Measurements from ENCODE around the gene SLC17A7. TPM values are rescaled to one million over a fixed set of nuclear protein-coding genes. Genes with fewer than 3 reads are reported as not detected.

The SLC17A7 gene
- total RNA-seq, 1 experiment from 2014 or later = 1.6 TPM

DNA sequence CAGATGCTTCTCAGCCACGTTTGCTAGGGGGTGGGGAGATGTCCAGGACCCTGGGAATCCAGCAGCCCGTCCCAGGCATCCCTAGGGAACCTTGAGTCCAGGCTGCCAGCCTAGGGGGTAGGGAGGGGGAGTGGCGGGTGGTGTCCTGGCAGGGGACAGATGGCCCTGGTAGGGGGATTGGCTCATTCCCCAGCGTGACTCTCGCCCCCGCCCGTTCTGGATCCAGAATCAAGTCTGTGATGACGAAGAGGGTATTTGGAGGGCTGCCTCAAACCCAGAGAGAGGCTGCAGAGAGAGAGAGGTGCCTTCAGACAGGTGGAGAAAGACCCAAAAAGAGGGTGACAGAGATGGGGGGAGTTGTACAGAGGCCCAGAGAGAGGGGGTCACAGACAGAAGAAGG lies 4.1 kb downstream of the SLC17A7 start:
- peaks cover 7% of the 10 kb centered on the region for H3K9me3 Mint-ChIP-seq
- no peak for ATAC-seq
- no peak overlapping the region for H3K27ac Mint-ChIP-seq
- no peak for TF ChIP-seq ELF4 (CRISPR knock-in tag; IDR thresholded peaks at IDR 0.05; ENCODE audit: low read depth)
- peaks cover under 1% of the 10 kb centered on the region; the same call in 1 of the 2 replicates for H3K36me3 Mint-ChIP-seq
- H3K27me3 Mint-ChIP-seq (ENCODE audit: low read depth) = peaks cover 98% of the 10 kb centered on the region
- H3K4me1 Mint-ChIP-seq = peaks cover 38% of the 10 kb centered on the region
- peak overlapping the region; percentile 66 for H3K4me3 Mint-ChIP-seq
- no peak for DNase-seq (ENCODE audit: low spot score)
- ChIA-PET POLR2A (interaction anchor here (0.6 to 1.1 kb wide), 2 partner anchors 12 to 20 kb away, joined by 4 to 5 read pairs; partner anchors contain the start of gene GFY), CTCF (interaction anchor here (1.2 to 2.6 kb wide), 5 partner anchors 11 to 437 kb away, joined by 4 to 28 read pairs (median 7); partner anchors contain the start of genes GFY and PIH1D1)

GRCh38 chr19:49436381-49437017 lies 4.8 kb downstream of the SLC17A7 start:
- no peak overlapping the region for H3K27ac Mint-ChIP-seq
- DNase-seq (ENCODE audit: low spot score) = peak; percentile 98
- peaks cover 35% of the 10 kb centered on the region for H3K4me1 Mint-ChIP-seq
- ChIA-PET POLR2A (interaction anchor here (0.6 to 1.6 kb wide), 8 partner anchors 11 to 88 kb away, joined by 3 to 7 read pairs (median 4); partner anchors contain the start of genes ALDH16A1, GFY and RPS11), CTCF (interaction anchor here (0.6 to 2.6 kb wide), 19 partner anchors 9 to 437 kb away, joined by 3 to 28 read pairs (median 5); partner anchors contain the start of genes ALDH16A1, DKKL1, GFY and PIH1D1)
- H3K36me3 Mint-ChIP-seq = peaks cover 3% of the 10 kb centered on the region; the same call in 1 of the 2 replicates
- peak; percentile 67 for ATAC-seq
- H3K4me3 Mint-ChIP-seq = peak overlapping the region; percentile 66
- peaks cover 11% of the 10 kb centered on the region for H3K9me3 Mint-ChIP-seq
- peaks cover 98% of the 10 kb centered on the region for H3K27me3 Mint-ChIP-seq (ENCODE audit: low read depth)
- TF ChIP-seq TEAD1 (CRISPR knock-in tag; IDR thresholded peaks at IDR 0.05) = 0 out of 2 replicates have a peak, but pooled peaks have one; percentile 27
- peak; percentile 89 for TF ChIP-seq USF1 (CRISPR knock-in tag; IDR thresholded peaks at IDR 0.05)
- TF ChIP-seq MAX (CRISPR knock-in tag; IDR thresholded peaks at IDR 0.05) = peak; percentile 94
- TF ChIP-seq EMX1 (CRISPR knock-in tag; IDR thresholded peaks at IDR 0.05) = no peak
- TF ChIP-seq USF2 (CRISPR knock-in tag; IDR thresholded peaks at IDR 0.05) = peak; percentile 84
- TF ChIP-seq, protein P1, sequence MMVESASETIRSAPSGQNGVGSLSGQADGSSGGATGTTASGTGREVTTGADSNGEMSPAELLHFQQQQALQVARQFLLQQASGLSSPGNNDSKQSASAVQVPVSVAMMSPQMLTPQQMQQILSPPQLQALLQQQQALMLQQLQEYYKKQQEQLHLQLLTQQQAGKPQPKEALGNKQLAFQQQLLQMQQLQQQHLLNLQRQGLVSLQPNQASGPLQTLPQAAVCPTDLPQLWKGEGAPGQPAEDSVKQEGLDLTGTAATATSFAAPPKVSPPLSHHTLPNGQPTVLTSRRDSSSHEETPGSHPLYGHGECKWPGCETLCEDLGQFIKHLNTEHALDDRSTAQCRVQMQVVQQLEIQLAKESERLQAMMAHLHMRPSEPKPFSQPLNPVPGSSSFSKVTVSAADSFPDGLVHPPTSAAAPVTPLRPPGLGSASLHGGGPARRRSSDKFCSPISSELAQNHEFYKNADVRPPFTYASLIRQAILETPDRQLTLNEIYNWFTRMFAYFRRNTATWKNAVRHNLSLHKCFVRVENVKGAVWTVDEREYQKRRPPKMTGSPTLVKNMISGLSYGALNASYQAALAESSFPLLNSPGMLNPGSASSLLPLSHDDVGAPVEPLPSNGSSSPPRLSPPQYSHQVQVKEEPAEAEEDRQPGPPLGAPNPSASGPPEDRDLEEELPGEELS (CRISPR knock-in tag; IDR thresholded peaks at IDR 0.05) = 0 out of 2 replicates have a peak, but pooled peaks have one; percentile 16
- TF ChIP-seq ATF6 (CRISPR knock-in tag; IDR thresholded peaks at IDR 0.05) = no peak
- no peak for TF ChIP-seq ZNF232 (CRISPR knock-in tag; IDR thresholded peaks at IDR 0.05)
- TF ChIP-seq, protein P2, sequence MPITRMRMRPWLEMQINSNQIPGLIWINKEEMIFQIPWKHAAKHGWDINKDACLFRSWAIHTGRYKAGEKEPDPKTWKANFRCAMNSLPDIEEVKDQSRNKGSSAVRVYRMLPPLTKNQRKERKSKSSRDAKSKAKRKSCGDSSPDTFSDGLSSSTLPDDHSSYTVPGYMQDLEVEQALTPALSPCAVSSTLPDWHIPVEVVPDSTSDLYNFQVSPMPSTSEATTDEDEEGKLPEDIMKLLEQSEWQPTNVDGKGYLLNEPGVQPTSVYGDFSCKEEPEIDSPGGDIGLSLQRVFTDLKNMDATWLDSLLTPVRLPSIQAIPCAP (CRISPR knock-in tag; IDR thresholded peaks at IDR 0.05) = no peak
- peak; percentile 81 for TF ChIP-seq SP1 (CRISPR knock-in tag; conservative IDR thresholded peaks at IDR 0.05)
- TF ChIP-seq, protein P3, sequence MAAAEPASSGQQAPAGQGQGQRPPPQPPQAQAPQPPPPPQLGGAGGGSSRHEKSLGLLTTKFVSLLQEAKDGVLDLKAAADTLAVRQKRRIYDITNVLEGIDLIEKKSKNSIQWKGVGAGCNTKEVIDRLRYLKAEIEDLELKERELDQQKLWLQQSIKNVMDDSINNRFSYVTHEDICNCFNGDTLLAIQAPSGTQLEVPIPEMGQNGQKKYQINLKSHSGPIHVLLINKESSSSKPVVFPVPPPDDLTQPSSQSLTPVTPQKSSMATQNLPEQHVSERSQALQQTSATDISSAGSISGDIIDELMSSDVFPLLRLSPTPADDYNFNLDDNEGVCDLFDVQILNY (CRISPR knock-in tag; IDR thresholded peaks at IDR 0.05) = no peak
- TF ChIP-seq GRHL2 (CRISPR knock-in tag; IDR thresholded peaks at IDR 0.05; ENCODE audit: insufficient replicate concordance, severe bottlenecking) = no peak
- no peak for TF ChIP-seq STAT6 (CRISPR knock-in tag; conservative IDR thresholded peaks at IDR 0.05; ENCODE audit: low read depth)
- peak; percentile 41; the same call in 1 of the 2 replicates for TF ChIP-seq FOXK1 (CRISPR knock-in tag; IDR thresholded peaks at IDR 0.05)
- TF ChIP-seq ZNF121 (CRISPR knock-in tag; IDR thresholded peaks at IDR 0.05) = peak; percentile 83; the same call in 1 of the 2 replicates
- no peak for TF ChIP-seq OVOL2 (CRISPR knock-in tag; IDR thresholded peaks at IDR 0.05; ENCODE audit: borderline replicate concordance)

All from WTC11 (cell line).